Measurements from ENCODE around the gene ERBB2.
"Not testable (repeated sequence)": the region's sequence is repeated elsewhere in the genome, so short reads cannot be mapped to it uniquely, and the experiment has no call there.

Gene ERBB2

GRCh38 chr17:39745335-39746144, 45.7 kb downstream of the ERBB2 start:
- DNase-seq (ENCODE audit: low read depth) = no peak

GRCh38 chr17:39746145-39746461, 46.2 kb downstream of the ERBB2 start:
- DNase-seq (ENCODE audit: low read depth) = no peak

DNA sequence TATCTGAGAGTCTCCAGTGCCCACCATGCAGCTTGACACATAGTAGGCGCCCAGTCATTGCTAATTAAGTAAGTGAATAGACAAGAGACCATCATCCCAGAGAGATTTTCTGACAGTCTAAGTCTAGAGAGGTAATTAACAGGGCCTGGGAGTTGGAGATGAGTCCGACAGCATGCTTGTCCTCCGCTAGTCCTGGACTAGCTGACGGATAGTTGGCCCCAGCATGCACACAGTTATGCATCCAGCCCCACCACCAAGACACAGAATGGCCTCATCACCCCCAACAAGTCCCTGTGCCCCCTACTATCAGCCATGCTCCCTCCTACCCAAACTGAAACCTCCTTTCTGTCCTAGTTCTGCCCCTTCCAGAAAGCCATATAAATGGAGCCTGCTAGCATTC, 47.9 kb downstream of the ERBB2 start:
- no peak for DNase-seq (ENCODE audit: low read depth)

GRCh38 chr17:39748444-39749034, 48.7 kb downstream of the ERBB2 start:
- not testable (repeated sequence) for DNase-seq (ENCODE audit: low read depth)

- DNase-seq (ENCODE audit: low read depth) = no peak
Observed at GRCh38 chr17:39750131-39751015, 50.5 kb downstream of the ERBB2 start.

- no peak for DNase-seq (ENCODE audit: low read depth)
Observed at GRCh38 chr17:39751016-39751543, 51.2 kb downstream of the ERBB2 start.

- no peak for DNase-seq (ENCODE audit: low read depth)
Observed at GRCh38 chr17:39751637-39752036, 51.8 kb downstream of the ERBB2 start.

- DNase-seq (ENCODE audit: low read depth) = no peak
Observed at GRCh38 chr17:39752241-39752881, 52.5 kb downstream of the ERBB2 start.

DNA sequence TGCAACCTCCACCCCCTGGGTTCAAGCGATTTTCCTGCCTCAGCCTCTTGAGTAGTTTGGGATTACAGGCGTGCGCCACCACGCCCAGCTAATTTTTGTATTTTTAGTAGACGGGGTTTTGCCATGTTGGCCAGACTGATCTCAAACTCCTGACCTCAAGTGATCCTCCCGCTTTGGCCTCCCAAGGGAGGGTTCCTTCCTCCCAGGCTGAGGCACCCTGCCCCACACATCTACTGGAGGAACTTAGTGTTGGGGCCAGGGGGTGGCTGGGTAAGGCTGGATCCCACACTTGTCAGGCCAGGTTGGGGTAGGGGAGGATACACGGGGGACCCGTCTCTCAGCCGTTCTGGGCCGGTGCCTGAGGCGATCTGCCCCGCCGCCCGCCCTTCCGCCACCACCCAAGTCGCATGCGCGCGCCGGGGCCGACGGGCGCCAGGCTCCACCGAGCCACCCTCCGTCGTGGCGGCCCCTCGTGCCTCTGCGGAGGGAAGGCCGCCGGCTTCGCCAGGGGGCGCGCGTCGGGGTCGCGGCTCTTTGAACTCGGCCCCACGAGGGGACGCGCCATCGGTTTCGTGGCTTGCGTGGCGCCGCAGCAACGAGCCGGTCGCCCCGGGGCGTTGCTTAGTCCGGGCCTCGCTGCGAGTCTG, 53.8 kb downstream of the ERBB2 start:
- DNase-seq (ENCODE audit: low read depth) = peak; percentile 54

DNA sequence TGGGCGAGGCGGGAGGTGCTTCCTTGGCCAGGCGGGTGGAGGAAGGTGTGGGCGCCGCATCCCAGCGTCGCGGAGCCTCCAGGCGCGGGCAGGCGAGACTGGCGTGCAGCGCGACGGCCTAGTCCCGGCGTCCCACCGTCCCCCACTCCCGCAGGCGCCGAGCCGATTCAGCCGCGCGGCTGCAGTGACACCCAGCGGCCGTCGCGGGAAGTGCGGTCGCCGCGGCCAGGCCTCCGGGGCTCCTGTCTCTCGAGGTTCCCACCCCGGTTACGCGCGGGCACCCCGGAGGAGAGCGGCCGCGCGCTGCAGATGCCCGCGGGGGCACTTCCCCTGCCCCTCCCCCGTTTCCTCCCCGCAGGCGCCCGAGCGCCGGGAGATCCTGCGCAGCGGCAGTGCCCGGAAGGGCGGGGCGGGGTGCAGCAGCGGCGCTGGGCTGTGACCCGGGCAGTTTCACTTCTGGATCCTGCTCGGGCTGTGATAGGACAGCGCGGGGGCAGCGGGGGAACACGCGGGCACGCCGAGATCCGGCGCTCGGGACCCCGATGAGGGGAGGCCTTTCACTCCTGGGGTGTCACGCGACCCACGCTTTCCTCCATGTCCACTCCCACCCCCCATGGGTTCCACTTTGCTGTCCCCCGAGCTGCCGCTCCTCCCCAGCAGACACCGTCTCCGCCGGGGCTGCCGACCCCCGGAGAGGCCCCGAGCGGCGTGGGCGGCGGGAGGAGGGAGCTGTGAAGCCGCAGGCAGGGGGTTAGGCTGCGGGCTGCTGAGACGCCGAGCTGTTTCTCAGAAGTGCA, 54.5 kb downstream of the ERBB2 start:
- peak; percentile 93 for DNase-seq (ENCODE audit: low read depth)

- no peak for DNase-seq (ENCODE audit: low read depth)
Observed at GRCh38 chr17:39754958-39755553, 55.2 kb downstream of the ERBB2 start.

GRCh38 chr17:39755554-39756379, 55.9 kb downstream of the ERBB2 start:
- DNase-seq (ENCODE audit: low read depth) = no peak

GRCh38 chr17:39756380-39757079, 56.7 kb downstream of the ERBB2 start:
- DNase-seq (ENCODE audit: low read depth) = no peak

GRCh38 chr17:39757176-39757662, 57.4 kb downstream of the ERBB2 start:
- no peak for DNase-seq (ENCODE audit: low read depth)

DNA sequence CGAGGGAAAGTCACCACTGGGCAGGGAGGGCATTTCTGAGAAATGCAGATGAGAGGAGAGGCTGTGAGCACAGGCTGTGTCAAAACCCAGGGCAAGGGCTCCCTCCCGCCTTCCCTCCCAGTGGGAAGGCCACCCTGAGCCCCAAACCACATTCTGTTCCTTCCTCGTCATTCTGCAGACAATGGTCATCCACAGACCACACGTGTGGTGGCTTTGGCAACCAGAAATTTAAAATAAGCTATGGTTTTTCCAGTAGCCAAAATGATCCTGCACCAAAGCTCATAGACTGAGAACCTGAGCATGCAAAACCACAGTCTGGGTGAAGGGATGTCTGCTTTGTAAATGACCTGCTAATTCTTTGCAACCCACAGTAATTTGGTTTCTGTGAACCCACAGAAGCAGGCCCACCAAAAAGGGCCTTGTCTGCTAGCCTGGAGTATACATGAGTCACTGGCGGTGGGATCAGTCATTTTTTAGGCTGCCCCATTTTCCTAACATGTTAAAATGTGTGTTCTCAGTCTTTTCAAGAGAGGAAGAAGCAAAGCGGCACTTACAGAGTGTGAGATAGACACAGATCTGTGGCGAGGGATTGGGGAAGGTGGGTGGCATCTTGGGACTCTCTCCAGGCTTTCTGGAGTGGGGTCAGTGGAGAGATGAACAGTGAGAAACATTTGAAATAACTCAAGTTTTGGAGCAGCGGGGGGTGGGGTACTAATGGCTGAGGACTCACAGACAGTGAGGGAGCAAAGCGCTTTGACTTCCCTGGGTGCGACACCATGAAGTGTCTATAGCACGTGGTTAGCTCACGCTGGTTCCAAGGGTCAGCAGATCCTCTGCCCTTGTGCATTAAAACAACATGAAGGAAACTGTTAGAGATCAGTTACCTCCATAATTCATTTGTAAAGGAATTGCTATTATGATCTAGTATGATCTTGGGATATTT, 58.3 kb downstream of the ERBB2 start:
- no peak for DNase-seq (ENCODE audit: low read depth)

- DNase-seq (ENCODE audit: low read depth) = no peak
Observed at GRCh38 chr17:39759204-39759603, 59.3 kb downstream of the ERBB2 start.

- no peak for DNase-seq (ENCODE audit: low read depth)
Observed at GRCh38 chr17:39761861-39762496, 62.1 kb downstream of the ERBB2 start.

Measured in stimulated activated CD8-positive, alpha-beta memory T cell treated with anti-CD3 and anti-CD28 coated beads, Interleukin-12 subunit alpha, Interleukin-12 subunit beta, amount 100 ng/mL, for 1 hour (primary cell).